ENCODE measurements around the gene ALDH8A1.

Gene ALDH8A1

DNA sequence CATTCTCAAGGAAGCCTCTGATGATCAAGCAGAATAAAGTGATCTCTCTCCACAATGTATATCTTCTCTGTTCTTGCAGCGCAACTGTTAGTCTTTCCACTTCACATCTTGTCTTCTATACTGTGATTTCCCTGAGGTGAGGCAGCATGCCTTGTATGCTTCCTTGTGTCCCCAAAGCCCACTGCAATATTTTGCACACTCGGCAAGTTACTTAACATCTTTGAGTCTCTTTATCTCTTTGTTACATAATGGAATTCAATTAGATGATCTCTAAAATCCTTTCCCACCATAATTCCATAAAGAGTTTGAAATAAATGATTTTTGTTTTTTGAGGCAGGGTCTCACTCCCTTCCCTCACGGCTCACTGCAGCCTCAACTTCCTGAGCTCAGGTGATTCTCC lies 40.4 kb upstream of the ALDH8A1 start:
- Histone ChIP-seq H3K36me3 (ENCODE audit: low read length) (peaks cover 21% of the 10 kb centered on the region; the same call in 1 of the 2 replicates), H3K4me3 (ENCODE audit: insufficient read depth, low read length, poor library complexity, severe bottlenecking) (no peak overlapping the region), H2AFZ (ENCODE audit: low read depth, low read length, severe bottlenecking) (no peak overlapping the region), H3K79me2 (ENCODE audit: insufficient read depth, low read length) (no peaks in the 10 kb centered on the region), H3K27ac (ENCODE audit: low read depth, low read length) (no peak overlapping the region), H3K27me3 (ENCODE audit: low read length) (no peaks in the 10 kb centered on the region), H4K20me1 (ENCODE audit: low read depth, low read length) (no peaks in the 10 kb centered on the region), H3K9me3 (ENCODE audit: insufficient read depth, low read length) (no peaks in the 10 kb centered on the region), H3K9ac (ENCODE audit: low read length) (no peak overlapping the region), H3K9me2 (replicated peaks; ENCODE audit: insufficient read depth, low read length) (no peaks in the 10 kb centered on the region), H3K4me2 (ENCODE audit: low read depth, low read length, poor library complexity, severe bottlenecking) (no peak overlapping the region), H3F3A (ENCODE audit: insufficient read depth) (no peaks in the 10 kb centered on the region; the same call in 1 of the 2 replicates)
- TF ChIP-seq EZH2phosphoT487 (conservative IDR thresholded peaks at IDR 0.05; ENCODE audit: low read length), result no peak
- TF ChIP-seq, protein P1, sequence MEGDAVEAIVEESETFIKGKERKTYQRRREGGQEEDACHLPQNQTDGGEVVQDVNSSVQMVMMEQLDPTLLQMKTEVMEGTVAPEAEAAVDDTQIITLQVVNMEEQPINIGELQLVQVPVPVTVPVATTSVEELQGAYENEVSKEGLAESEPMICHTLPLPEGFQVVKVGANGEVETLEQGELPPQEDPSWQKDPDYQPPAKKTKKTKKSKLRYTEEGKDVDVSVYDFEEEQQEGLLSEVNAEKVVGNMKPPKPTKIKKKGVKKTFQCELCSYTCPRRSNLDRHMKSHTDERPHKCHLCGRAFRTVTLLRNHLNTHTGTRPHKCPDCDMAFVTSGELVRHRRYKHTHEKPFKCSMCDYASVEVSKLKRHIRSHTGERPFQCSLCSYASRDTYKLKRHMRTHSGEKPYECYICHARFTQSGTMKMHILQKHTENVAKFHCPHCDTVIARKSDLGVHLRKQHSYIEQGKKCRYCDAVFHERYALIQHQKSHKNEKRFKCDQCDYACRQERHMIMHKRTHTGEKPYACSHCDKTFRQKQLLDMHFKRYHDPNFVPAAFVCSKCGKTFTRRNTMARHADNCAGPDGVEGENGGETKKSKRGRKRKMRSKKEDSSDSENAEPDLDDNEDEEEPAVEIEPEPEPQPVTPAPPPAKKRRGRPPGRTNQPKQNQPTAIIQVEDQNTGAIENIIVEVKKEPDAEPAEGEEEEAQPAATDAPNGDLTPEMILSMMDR (IDR thresholded peaks at IDR 0.05; ENCODE audit: insufficient read depth, low read length, poor library complexity, severe bottlenecking), result no peak

DNA sequence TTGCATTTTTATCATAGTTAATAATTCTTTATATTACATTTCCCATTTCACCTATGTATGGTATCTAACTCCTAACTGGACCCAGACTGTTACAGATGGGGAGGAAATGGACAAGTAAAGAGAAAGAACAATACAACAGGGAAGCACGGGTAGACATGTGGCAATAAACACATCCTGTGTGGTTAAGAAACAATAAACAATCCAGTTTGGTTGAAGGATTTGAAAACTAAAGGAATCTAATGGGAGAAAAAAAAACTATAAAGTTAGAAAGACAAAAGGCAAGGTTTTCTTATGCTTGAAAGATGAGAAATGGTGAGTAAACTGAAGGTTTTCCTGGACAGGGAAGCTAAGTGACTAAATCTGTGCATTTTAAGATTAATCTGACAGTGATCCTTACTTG lies 34.9 kb upstream of the ALDH8A1 start:
- H4K20me1 ChIP-seq (ENCODE audit: low read depth, low read length), result no peaks in the 10 kb centered on the region
- H3K27me3 ChIP-seq (ENCODE audit: low read length), result no peaks in the 10 kb centered on the region
- no peaks in the 10 kb centered on the region; the same call in 1 of the 2 replicates for H3F3A ChIP-seq (ENCODE audit: insufficient read depth)
- no peak overlapping the region for H2AFZ ChIP-seq (ENCODE audit: low read depth, low read length, severe bottlenecking)
- no peak overlapping the region for H3K4me2 ChIP-seq (ENCODE audit: low read depth, low read length, poor library complexity, severe bottlenecking)
- no peaks in the 10 kb centered on the region for H3K9me3 ChIP-seq (ENCODE audit: insufficient read depth, low read length)
- H3K9me2 ChIP-seq (replicated peaks; ENCODE audit: insufficient read depth, low read length), result no peaks in the 10 kb centered on the region
- H3K27ac ChIP-seq (ENCODE audit: low read depth, low read length), result no peak overlapping the region
- no peak overlapping the region for H3K9ac ChIP-seq (ENCODE audit: low read length)
- TF ChIP-seq, protein P1 (IDR thresholded peaks at IDR 0.05; ENCODE audit: insufficient read depth, low read length, poor library complexity, severe bottlenecking), result no peak
- TF ChIP-seq EZH2phosphoT487 (conservative IDR thresholded peaks at IDR 0.05; ENCODE audit: low read length), result no peak
- peaks cover 25% of the 10 kb centered on the region; the same call in 1 of the 2 replicates for H3K36me3 ChIP-seq (ENCODE audit: low read length)
- no peaks in the 10 kb centered on the region for H3K79me2 ChIP-seq (ENCODE audit: insufficient read depth, low read length)
- H3K4me3 ChIP-seq (ENCODE audit: insufficient read depth, low read length, poor library complexity, severe bottlenecking), result no peak overlapping the region

DNA sequence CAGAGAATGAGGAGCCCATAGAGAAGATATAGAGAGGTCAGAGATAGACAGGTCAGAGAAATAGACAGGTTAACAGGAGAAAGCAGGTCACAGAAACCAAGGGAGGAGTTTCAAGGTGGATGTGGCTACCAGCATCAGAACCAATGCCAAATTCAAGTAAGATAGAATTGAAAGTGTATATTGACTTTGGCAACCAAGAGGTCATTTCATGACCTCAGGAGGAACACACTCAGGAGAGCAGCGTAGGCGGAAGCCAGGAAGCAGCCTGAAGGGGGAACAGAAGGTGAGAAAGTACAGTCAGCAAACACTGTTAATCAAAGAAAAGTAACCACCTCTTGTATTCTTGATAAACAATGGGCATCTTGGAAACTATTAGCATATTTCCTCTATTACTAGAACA lies 33.9 kb upstream of the ALDH8A1 start:
- no peaks in the 10 kb centered on the region for H3K9me3 ChIP-seq (ENCODE audit: insufficient read depth, low read length)
- no peak overlapping the region for H2AFZ ChIP-seq (ENCODE audit: low read depth, low read length, severe bottlenecking)
- no peaks in the 10 kb centered on the region for H4K20me1 ChIP-seq (ENCODE audit: low read depth, low read length)
- no peak overlapping the region for H3K27ac ChIP-seq (ENCODE audit: low read depth, low read length)
- TF ChIP-seq EZH2phosphoT487 (conservative IDR thresholded peaks at IDR 0.05; ENCODE audit: low read length), result no peak
- TF ChIP-seq, protein P1 (IDR thresholded peaks at IDR 0.05; ENCODE audit: insufficient read depth, low read length, poor library complexity, severe bottlenecking), result no peak
- H3K9ac ChIP-seq (ENCODE audit: low read length), result no peak overlapping the region
- H3K4me2 ChIP-seq (ENCODE audit: low read depth, low read length, poor library complexity, severe bottlenecking), result no peak overlapping the region
- peaks cover 32% of the 10 kb centered on the region; the same call in 1 of the 2 replicates for H3K36me3 ChIP-seq (ENCODE audit: low read length)
- no peak overlapping the region for H3K4me3 ChIP-seq (ENCODE audit: insufficient read depth, low read length, poor library complexity, severe bottlenecking)
- no peaks in the 10 kb centered on the region for H3K79me2 ChIP-seq (ENCODE audit: insufficient read depth, low read length)
- H3K9me2 ChIP-seq (replicated peaks; ENCODE audit: insufficient read depth, low read length), result no peaks in the 10 kb centered on the region
- no peaks in the 10 kb centered on the region for H3K27me3 ChIP-seq (ENCODE audit: low read length)
- H3F3A ChIP-seq (ENCODE audit: insufficient read depth), result no peaks in the 10 kb centered on the region; the same call in 1 of the 2 replicates

All from SU-DHL-6 (cell line).